H9 (cell line): ENCODE data around the gene KANSL1. TPM values are rescaled to one million over a fixed set of nuclear protein-coding genes. Genes with fewer than 3 reads are reported as not detected.

Source experiments
- DNase-seq: peaks from one replicate; pipeline ENCODE4 v3.0.0-alpha.2; 2017
- H2AFZ ChIP-seq: one replicate; pipeline ENCODE4 v1.6.1; 2013; ENCODE audit warnings: mild to moderate bottlenecking, low read length, control low read depth, moderate library complexity
- H2AK5ac ChIP-seq: 2 replicates; pipeline ENCODE4 v1.6.1; 2013; ENCODE audit warnings: low read length, control low read depth, mixed read lengths; ENCODE audit not compliant: insufficient read length
- H2BK120ac ChIP-seq: one replicate; pipeline ENCODE4 v1.6.1; 2013; ENCODE audit warnings: low read depth, mild to moderate bottlenecking, low read length, control low read depth, inconsistent platforms; ENCODE audit not compliant: poor library complexity, severe bottlenecking
- H2BK12ac ChIP-seq: 2 replicates; pipeline ENCODE4 v1.6.1; 2013; ENCODE audit warnings: low read length, control low read depth, mixed read lengths, low read depth; ENCODE audit not compliant: insufficient read length
- H2BK15ac ChIP-seq: 2 replicates; pipeline ENCODE4 v1.6.1; 2013; ENCODE audit warnings: low read depth, low read length, control low read depth
- H2BK20ac ChIP-seq: one replicate; pipeline ENCODE4 v1.6.1; 2013; ENCODE audit warnings: low read depth, mild to moderate bottlenecking, low read length, control low read depth, inconsistent platforms; ENCODE audit not compliant: poor library complexity, severe bottlenecking
- H2BK5ac ChIP-seq: 2 replicates; pipeline ENCODE4 v1.6.1; 2013; ENCODE audit warnings: low read length, control low read depth, mixed read lengths; ENCODE audit not compliant: insufficient read length
- H3K14ac ChIP-seq: 2 replicates; pipeline ENCODE4 v1.6.1; 2013; ENCODE audit warnings: low read length, control low read depth; ENCODE audit not compliant: insufficient read depth
- H3K18ac ChIP-seq: 2 replicates; pipeline ENCODE4 v1.6.1; 2013; ENCODE audit warnings: low read depth, mild to moderate bottlenecking, mixed read lengths, low read length, control low read depth; ENCODE audit not compliant: insufficient read length
- H3K23ac ChIP-seq: 2 replicates; pipeline ENCODE4 v1.6.1; 2013; ENCODE audit warnings: low read length, control low read depth, mixed read lengths, low read depth; ENCODE audit not compliant: insufficient read length
- H3K23me2 ChIP-seq: 2 replicates; pipeline ENCODE4 v1.6.1; 2013; ENCODE audit warnings: low read depth, mild to moderate bottlenecking, mixed read lengths, low read length, control low read depth; ENCODE audit not compliant: insufficient read length, poor library complexity, severe bottlenecking
- H3K27ac ChIP-seq: 2 replicates; pipeline ENCODE4 v1.5.1; 2013; ENCODE audit warnings: low read length, control low read depth, mixed read lengths, low read depth; ENCODE audit not compliant: insufficient read length
- H3K27me3 ChIP-seq: 2 replicates; pipeline ENCODE4 v1.6.1; 2013; ENCODE audit warnings: low read length, control low read depth, inconsistent platforms; ENCODE audit not compliant: insufficient read depth
- H3K4ac ChIP-seq: 2 replicates; pipeline ENCODE4 v1.6.1; 2013; ENCODE audit warnings: low read depth, mild to moderate bottlenecking, control low read depth, inconsistent platforms, low read length, moderate library complexity
- H3K4me1 ChIP-seq: 2 replicates; pipeline ENCODE4 v1.6.1; 2013; ENCODE audit warnings: low read length, control low read depth, inconsistent platforms; ENCODE audit not compliant: insufficient read depth
- H3K4me2 ChIP-seq: 2 replicates; pipeline ENCODE4 v1.6.1; 2013; ENCODE audit warnings: low read length, control low read depth, mixed read lengths; ENCODE audit not compliant: insufficient read length, insufficient read depth
- H3K56ac ChIP-seq: 2 replicates; pipeline ENCODE4 v1.6.1; 2013; ENCODE audit warnings: low read depth, mild to moderate bottlenecking, mixed read lengths, low read length, control low read depth; ENCODE audit not compliant: insufficient read length
- H3K79me1 ChIP-seq: 2 replicates; pipeline ENCODE4 v1.6.1; 2013; ENCODE audit warnings: low read depth, mild to moderate bottlenecking, moderate library complexity, low read length, control low read depth, inconsistent platforms; ENCODE audit not compliant: insufficient read depth, poor library complexity, severe bottlenecking
- H3K79me2 ChIP-seq: 2 replicates; pipeline ENCODE4 v1.6.1; 2013; ENCODE audit warnings: low read length, control low read depth, inconsistent platforms; ENCODE audit not compliant: insufficient read depth
- H3K9ac ChIP-seq: 2 replicates; pipeline ENCODE4 v1.6.1; 2013; ENCODE audit warnings: low read length, control low read depth, mixed read lengths; ENCODE audit not compliant: insufficient read length; ENCODE audit errors: extremely low read depth
- H3K9me3 ChIP-seq: one replicate; pipeline ENCODE4 v1.6.1; 2013; ENCODE audit warnings: low read depth, low read length, inconsistent platforms; ENCODE audit not compliant: control insufficient read depth
- H3T11ph ChIP-seq: one replicate; pipeline ENCODE4 v1.6.1; 2013; ENCODE audit warnings: mild to moderate bottlenecking, low read length, control low read depth, inconsistent platforms
- H4K20me1 ChIP-seq: one replicate; pipeline ENCODE4 v1.6.1; 2013; ENCODE audit not compliant: control insufficient read depth, insufficient read length, insufficient read depth
- H4K5ac ChIP-seq: 2 replicates; pipeline ENCODE4 v1.6.1; 2013; ENCODE audit warnings: low read depth, mild to moderate bottlenecking, mixed read lengths, low read length, control low read depth; ENCODE audit not compliant: insufficient read length
- H4K8ac ChIP-seq: replicated peaks from 2 replicates; pipeline ENCODE4 v1.6.1; 2013; ENCODE audit warnings: low read length, control low read depth, mixed read lengths, low read depth; ENCODE audit not compliant: insufficient read length
- H4K91ac ChIP-seq: 2 replicates; pipeline ENCODE4 v1.6.1; 2013; ENCODE audit warnings: low read depth, mild to moderate bottlenecking, moderate library complexity, mixed read lengths, low read length, control low read depth; ENCODE audit not compliant: insufficient read length
- H3K27ac Mint-ChIP-seq, 3 experiments: 2 replicates in 2 of 3; 3 replicates in 1 of 3; pipeline ENCODE4 v1.8.0; 2020 to 2021; ENCODE audit warnings: mixed read lengths in 3 of 3, mild to moderate bottlenecking in 1 of 3, moderate library complexity in 1 of 3
- H3K27me3 Mint-ChIP-seq: 2 replicates; pipeline ENCODE4 v1.8.0; 2021; ENCODE audit warnings: low read depth, mild to moderate bottlenecking, moderate library complexity, mixed read lengths
- H3K36me3 Mint-ChIP-seq, 3 experiments: 2 replicates in 2 of 3; 3 replicates in 1 of 3; pipeline ENCODE4 v1.8.0; 2020 to 2021; ENCODE audit warnings: low read depth in 3 of 3, mixed read lengths in 3 of 3; ENCODE audit not compliant: insufficient read depth in 1 of 3
- H3K4me1 Mint-ChIP-seq, 2 experiments: 2 replicates each; pipeline ENCODE4 v1.8.0; 2020; ENCODE audit warnings: mixed read lengths in 2 of 2
- H3K4me3 Mint-ChIP-seq, 2 experiments: 2 replicates in 1 of 2; 3 replicates in 1 of 2; pipeline ENCODE4 v1.8.0; 2020 to 2021; ENCODE audit warnings: mild to moderate bottlenecking in 2 of 2, mixed read lengths in 2 of 2, moderate library complexity in 1 of 2
- H3K9me3 Mint-ChIP-seq, 2 experiments: 2 replicates in 1 of 2; 3 replicates in 1 of 2; pipeline ENCODE4 v1.8.0; 2020; ENCODE audit warnings: mild to moderate bottlenecking in 2 of 2, mixed read lengths in 2 of 2, moderate library complexity in 1 of 2
- WGBS: extraction: QIAGEN DNeasy Blood & Tissue Kit; methylation state at CpG from one replicate; pipeline ENCODE4 v1.1.7; 2013; ENCODE audit warnings: missing lambda C conversion rate, low lambda C conversion rate, mixed read lengths; ENCODE audit not compliant: insufficient read length; ENCODE audit errors: extremely low coverage; 5-methylcytosine and 5-hydroxymethylcytosine counted together
- total RNA-seq: library from RNA; stranded (reverse); gene quantifications from 2 replicates; pipeline ENCODE4 v1.2.1, GENCODE V29; 2021
- TF ChIP-seq, protein P1 (sequence below): fragments of 200-600 bp; sonication (generic); conservative IDR thresholded peaks from 3 replicates; pipeline ENCODE4 v1.8.0; 2021; ENCODE audit warnings: antibody characterized with exemption, mild to moderate bottlenecking

The KANSL1 gene
- total RNA-seq, 1 experiment from 2014 or later: 114 TPM

DNA sequence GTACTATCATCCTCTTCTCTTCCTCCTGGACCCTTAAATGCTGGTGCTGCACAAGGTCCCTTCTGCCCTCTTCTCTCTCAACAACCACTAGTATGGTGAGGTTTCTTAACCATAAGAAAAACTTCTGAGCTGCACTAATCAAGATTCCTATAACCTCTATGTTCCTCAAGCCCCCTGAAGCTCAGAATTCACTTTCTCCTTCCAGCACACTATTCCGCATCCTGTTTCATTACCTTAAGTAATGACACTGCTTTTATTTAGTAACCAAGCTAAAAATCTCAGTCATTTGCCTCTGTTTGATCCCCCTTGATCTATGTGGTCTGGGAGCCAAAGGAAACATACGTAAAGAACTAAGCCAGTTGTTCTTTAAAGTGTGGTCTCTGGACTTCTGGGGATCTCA lies 20.1 kb downstream of the KANSL1 start:
- peaks cover 22 to 37% (median 35%) of the 10 kb centered on the region in 3 experiments; a peak in 6 of 7 replicates for H3K36me3 Mint-ChIP-seq
- no peak overlapping the region for H2AFZ ChIP-seq

More for the DNA sequence above, 20.1 kb downstream of the KANSL1 start:
- Histone ChIP-seq H3K79me2 (peaks cover 80% of the 10 kb centered on the region), H3K4me2 (no peak overlapping the region), H3K27ac (no peak overlapping the region), H3K23me2 (no peaks in the 10 kb centered on the region), H2BK15ac (no peak overlapping the region), H2BK12ac (no peak overlapping the region), H3K4me1 (peaks cover 2% of the 10 kb centered on the region; the same call in 1 of the 2 replicates), H4K91ac (no peak overlapping the region), H3K14ac (no peak overlapping the region), H3K27me3 (no peaks in the 10 kb centered on the region), H2AK5ac (no peak overlapping the region), H3K79me1 (peaks cover 12% of the 10 kb centered on the region), H3T11ph (no peak overlapping the region), H4K5ac (no peak overlapping the region), H3K9ac (no peak overlapping the region), H2BK5ac (no peak overlapping the region), H2BK20ac (no peak overlapping the region), H3K4ac (no peak overlapping the region), H3K18ac (no peak overlapping the region), H3K56ac (no peak overlapping the region), H4K8ac (no peak overlapping the region), H2BK120ac (no peak overlapping the region), H3K9me3 (no peaks in the 10 kb centered on the region), H4K20me1 (no peaks in the 10 kb centered on the region), H3K23ac (no peak overlapping the region)
- no peak for DNase-seq
- TF ChIP-seq, protein P1, sequence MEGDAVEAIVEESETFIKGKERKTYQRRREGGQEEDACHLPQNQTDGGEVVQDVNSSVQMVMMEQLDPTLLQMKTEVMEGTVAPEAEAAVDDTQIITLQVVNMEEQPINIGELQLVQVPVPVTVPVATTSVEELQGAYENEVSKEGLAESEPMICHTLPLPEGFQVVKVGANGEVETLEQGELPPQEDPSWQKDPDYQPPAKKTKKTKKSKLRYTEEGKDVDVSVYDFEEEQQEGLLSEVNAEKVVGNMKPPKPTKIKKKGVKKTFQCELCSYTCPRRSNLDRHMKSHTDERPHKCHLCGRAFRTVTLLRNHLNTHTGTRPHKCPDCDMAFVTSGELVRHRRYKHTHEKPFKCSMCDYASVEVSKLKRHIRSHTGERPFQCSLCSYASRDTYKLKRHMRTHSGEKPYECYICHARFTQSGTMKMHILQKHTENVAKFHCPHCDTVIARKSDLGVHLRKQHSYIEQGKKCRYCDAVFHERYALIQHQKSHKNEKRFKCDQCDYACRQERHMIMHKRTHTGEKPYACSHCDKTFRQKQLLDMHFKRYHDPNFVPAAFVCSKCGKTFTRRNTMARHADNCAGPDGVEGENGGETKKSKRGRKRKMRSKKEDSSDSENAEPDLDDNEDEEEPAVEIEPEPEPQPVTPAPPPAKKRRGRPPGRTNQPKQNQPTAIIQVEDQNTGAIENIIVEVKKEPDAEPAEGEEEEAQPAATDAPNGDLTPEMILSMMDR: no peak
- H3K9me3 Mint-ChIP-seq: no peaks in the 10 kb centered on the region
- peak overlapping the region in 1 of 3 experiments; percentile 24; a peak in 2 of 7 replicates for H3K27ac Mint-ChIP-seq
- no peaks in the 10 kb centered on the region for H3K27me3 Mint-ChIP-seq
- peaks cover 55 to 59% of the 10 kb centered on the region in 2 experiments for H3K4me1 Mint-ChIP-seq
- no peak overlapping the region for H3K4me3 Mint-ChIP-seq
- no CpG with 5 or more reads among the region's 2 CpGs for WGBS
